ENCODE results near the gene MDM4.
"Not testable (repeated sequence)": the region's sequence is repeated elsewhere in the genome, so short reads cannot be mapped to it uniquely, and the experiment has no call there.

Gene MDM4

DNA sequence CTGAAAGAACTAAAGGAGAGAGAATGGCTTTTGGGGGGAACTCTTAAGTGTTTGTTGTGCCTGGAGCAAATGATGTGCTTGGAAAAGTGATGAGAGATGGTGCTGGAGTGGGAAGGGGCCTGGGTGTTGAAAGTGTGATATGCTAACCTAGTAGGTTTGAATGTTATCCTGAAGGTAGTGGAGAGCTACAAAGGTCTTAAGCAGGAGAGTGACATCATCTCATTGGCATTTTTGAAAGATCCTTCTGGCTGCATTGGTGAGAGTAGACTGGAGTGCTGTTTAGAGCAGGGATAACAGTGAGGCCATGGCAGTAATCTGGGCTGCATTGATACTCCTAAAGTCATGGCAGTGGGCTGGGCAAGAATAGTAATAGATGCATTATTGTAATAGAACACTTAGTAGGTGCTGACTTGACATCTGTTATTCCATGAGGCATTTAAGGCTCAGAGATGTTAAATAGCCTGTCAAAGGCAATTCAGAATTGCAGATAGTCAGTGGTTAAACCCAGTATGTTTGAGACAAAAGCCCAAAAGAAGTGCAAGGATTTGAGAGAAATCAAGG lies 44.5 kb downstream of the MDM4 start:
- DNase-seq = no peak

DNA sequence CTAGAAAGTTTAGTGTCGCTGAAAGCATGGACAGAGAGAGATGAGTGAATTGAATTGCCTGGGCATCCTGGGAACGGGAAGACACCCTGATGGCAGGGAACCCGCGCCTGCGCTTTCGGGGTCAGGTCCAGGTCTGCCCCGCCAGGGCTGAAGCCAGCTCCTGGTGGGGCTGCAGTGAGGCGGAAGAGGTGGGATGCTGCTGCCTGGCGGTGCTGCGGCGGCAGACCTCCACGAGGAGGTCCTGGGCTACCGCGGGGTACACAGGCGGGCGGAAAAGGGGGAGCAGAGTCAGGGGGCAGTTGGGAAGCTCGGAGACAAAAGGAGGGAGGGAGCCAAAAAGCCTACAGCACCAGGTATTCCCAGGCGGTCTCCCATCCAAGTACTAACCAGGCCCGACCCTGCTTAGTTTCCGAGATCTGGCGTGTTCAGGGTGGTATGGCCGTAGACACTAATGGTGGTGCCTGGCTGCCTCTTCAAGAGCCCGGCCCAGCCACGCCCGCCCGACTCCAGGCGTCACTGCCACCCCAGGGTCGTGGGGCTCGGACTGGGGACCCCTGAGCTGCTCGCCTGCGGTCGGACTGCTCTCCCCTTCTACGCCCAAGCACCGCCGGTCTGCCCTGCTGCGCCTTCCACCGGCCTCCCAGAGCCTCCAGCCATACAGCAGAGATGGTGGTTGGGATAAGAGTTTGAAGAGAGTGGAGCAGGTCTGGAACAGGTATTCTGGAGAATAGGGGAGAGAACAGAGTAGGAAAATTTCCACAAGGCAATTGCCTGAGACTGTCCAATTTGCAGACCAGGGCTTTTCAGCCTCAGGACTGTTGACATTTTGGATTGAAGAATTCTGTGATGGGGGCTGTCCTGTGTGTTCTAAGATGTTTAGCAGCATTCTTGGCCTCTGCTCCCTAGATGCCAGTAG lies 46.1 kb downstream of the MDM4 start:
- DNase-seq = no peak

- no peak for DNase-seq
Observed at GRCh38 chr1:204563307-204563706, 47.1 kb downstream of the MDM4 start.

DNA sequence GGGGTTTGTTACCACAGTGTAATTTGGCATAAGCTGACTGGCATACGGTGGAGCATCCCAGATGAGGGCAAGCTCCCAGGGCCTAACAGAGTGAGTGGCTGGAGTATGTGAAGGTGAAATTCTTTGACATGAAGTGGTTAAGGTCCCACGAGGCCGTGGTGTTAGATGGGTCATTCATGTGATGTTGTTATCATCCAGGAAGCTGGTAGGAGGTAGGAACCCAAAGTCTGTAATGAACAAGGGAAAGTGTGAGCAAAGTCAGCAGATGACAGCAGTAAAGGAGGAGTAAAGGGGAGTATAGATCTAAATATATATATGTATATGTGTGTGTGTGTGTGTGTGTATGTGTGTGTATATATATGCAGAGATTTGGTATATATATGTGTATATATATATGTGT lies 47.6 kb downstream of the MDM4 start:
- no peak for DNase-seq

- no peak for DNase-seq
Observed at GRCh38 chr1:204564835-204565234, 48.6 kb downstream of the MDM4 start.

GRCh38 chr1:204565617-204566582 lies 49.7 kb downstream of the MDM4 start:
- DNase-seq = peak in 42 of 56 donors; percentile 6 to 72 (median 26)

GRCh38 chr1:204566583-204566955 lies 50.4 kb downstream of the MDM4 start:
- DNase-seq = no peak

DNA sequence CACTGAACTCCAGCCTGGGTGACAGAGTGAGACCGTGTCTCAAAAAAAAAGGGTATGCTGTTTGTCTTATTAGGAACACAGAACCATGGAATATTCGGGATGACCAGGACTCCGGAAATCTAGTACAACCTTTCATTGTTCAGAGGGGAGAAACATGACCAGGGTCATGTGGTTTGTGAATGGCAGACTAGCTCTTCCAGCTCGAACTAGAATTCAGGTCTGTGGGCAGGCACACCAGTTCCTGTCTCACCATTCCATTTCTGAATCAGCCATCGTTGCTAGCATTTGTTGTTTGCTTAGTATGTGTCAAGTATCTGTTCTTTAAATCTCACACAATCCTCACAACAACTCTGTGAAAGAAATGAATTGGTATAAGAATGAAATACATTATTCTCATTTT lies 50.9 kb downstream of the MDM4 start:
- no peak for DNase-seq

DNA sequence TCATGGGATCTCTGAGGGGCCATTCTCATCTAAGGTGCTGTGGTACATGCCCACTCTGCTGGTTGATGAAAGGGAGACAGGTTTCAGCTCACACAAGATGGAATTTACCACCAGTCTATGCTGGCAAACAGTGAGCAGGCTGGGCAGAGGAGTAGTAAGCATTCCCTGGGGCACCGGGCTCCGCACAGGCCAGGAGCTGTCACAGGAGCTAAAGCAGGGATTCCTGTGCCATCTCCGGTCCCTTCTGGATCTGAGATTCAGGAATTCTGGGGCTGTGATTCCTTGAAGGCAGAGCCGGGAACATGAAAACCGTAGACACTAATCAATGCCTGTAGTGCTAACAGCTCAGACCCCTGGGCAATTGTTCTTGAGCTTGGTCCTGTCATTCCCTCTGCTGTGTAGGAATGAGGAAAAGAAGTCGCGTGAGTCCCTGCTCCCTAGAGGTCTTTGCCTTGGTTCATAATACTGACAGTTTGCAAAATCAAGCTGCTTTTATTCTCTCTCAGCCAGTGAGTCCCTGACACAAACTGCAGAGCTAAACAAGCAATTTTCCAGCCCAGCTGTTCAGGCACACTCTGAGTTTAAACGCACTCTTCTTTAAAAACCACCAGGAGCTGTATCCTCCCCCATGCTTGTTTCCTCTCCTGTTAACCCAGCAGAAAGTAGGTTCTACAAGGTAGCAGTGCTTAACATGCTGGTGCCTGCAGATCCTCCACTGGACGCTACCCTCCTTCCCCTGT lies 52.5 kb downstream of the MDM4 start:
- no peak for DNase-seq

DNA sequence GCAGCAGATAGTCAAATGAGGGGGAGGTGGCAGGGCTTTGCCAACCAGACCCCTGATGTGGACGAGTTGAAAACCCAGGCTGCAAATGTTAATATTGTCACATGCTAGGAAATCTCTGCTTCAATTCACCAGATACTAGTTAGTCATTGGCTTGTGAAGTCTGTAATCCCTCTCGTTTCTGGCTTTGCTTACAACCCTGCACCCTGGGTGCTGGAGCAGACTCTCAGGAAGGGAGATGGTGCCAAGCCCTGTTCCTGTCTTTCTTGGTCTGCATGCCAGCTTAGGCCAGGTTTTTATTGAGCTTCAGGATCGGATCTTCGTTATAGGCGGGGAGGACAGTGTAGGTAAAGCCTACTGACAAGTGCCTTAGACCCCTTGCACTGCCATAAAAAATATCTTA lies 53.3 kb downstream of the MDM4 start:
- DNase-seq = no peak

DNA sequence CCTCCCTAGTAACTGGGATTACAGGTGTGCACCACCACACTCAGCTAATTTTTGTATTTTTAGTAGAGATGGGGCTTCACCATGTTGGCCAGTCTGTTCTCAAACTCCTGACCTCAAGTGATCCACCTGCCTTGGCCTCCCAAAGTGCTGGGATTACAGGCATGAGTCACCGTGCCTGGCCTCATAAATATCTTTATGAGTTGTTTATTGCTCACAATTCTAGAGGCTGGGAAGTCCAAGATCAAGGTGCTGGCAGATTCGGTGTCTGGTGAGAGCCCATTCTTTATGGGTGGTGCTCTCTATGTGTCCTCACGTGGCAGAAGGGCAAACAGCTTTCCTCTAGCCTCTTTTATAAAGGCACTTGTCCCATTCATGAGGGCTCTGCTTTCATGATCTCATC lies 53.8 kb downstream of the MDM4 start:
- DNase-seq = not testable (repeated sequence)

DNA sequence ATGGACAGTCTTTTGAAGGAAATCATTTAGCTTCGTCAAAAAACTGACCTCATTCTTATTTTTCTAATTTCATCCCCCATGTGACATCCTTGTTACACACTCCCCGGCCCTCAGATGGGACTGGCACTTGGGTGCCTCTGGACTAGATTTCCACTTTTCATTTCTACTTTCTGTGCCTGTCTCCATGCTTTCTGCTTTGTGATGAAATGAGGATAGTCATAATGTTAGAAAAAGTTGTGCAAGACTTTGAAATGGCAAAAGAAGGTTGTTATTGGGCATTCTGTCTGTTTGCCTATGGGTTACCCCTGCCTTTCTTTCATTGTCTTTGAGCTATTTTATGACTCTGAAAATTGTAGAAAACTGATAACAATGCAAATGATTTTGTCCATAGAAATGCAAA lies 54.9 kb downstream of the MDM4 start:
- no peak for DNase-seq

DNA sequence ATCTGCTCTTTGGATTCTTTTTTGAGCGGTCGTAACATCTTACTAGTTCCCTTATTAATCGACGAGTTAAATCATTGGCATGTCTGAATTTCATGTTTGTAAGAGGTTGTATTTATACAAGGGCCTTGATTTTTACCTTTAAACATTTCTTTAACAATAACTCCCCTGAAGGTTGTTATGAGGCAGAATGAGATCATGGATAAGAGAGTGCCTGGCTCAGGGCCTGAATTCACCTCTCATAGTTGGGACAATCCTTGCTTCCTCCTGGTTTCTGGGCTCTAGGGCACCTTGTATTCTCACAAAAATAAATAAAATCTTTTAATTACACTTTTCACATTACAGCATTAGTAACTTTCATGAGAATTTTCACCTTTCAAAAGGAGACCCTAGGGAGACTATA lies 55.4 kb downstream of the MDM4 start:
- no peak for DNase-seq

GRCh38 chr1:204572923-204573922 lies 57.0 kb downstream of the MDM4 start:
- DNase-seq = no peak

DNA sequence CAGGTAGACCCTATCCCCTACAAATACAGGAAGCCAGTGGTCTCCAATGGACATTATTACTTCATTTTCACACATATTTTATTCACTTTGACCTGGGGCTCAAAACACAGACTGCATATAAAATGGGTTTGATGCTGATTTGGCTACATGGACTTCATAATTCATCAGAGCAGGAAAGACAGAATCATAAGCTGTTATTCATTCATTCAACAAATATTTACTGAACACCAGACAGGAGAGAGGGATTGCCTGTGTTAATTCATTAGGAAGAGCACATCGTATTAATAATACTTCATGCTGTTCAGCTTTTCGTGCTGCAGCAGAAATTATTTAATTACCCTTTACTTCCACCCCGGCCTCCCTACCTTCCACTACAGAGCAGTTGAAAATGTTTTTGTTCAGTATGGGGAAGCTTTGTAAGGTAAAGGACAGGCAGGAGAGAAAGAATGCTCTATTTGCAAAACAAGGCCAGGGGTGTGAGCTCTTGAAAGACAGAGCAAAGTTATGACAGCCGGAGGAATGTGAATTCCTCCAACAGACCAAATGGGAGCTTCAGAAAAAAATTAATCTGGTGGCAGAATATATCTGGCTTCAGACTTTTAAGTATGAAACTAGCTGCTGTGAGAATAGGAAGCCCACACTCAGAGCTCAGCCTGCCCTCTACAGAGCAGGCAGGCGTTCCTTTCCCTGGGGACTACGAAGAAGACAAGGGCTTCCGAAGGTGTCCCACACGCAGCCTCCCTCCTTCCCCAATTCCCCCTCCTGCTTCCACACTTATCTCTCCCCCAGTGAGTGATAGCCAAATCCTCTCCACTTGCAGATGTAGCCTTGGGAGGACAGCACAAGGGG lies 58.0 kb downstream of the MDM4 start:
- DNase-seq = no peak

GRCh38 chr1:204574865-204575163 lies 58.6 kb downstream of the MDM4 start:
- no peak for DNase-seq

DNA sequence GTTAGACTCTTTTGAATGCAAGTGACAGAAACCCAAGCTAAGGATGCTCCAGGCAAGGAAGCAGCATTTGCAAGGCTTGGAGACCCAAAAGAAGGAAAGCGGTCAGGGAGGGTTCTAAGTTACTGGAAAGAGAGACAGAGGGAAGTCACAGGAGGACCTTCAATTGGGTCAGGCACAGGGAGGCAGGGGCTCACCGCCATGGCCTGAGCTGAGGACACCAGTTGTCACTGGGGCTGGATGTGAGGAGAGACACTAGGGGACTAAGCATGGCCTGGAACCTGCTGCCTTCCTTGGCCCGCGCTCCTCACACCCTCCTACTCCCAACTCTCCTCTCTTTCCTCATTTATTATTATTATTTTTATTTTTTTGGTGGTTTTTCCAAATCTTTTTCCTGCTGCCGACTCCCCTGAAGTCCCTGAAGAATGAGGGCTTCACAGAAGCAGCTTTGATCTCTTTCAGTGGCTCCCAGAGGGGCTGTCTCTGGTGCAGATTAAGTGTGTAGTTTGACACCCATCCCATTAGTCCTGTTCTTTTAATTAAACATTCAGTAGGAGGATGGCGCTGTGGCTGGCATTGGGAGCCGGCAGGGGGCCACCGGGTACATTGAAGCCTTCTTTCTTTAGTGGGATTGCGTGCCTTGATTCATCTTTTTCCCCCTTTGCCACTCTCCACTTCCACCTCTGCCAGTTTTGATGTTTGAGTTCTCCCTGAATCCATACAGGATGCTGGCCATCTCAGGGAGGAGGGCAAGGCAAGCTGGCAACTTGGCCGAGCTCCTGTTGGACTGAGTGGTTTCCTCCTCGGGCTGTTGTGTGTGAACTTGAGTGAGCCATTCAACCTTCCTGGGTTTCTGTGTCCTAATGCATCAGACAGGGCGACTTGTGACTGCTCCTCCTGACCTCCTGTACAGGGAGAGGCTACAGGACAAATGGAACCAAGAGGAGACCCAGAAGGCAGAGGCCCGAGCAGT lies 59.3 kb downstream of the MDM4 start:
- DNase-seq = no peak

- DNase-seq = no peak
Observed at GRCh38 chr1:204576422-204576821, 60.2 kb downstream of the MDM4 start.
